D341Med (cell line): ENCODE data around the gene KIF20B.
A peak's percentile ranks its signal among the peaks of the same experiment; 100 is the strongest.
"Not testable (repeated sequence)": the region's sequence is repeated elsewhere in the genome, so short reads cannot be mapped to it uniquely, and the experiment has no call there.

ENCODE experiments used
- DNase-seq: peaks from one replicate; pipeline ENCODE4 v3.0.0; 2012; ENCODE audit warnings: low spot score

Gene KIF20B

GRCh38 chr10:89692416-89692815, 9.0 kb upstream of the KIF20B start:
- DNase-seq, result no peak

- no peak for DNase-seq
Observed at GRCh38 chr10:89693176-89693575, 8.2 kb upstream of the KIF20B start.

GRCh38 chr10:89695307-89695706, 6.1 kb upstream of the KIF20B start:
- DNase-seq, result no peak

GRCh38 chr10:89697946-89698345, 3.4 kb upstream of the KIF20B start:
- DNase-seq, result no peak

- DNase-seq, result no peak
Observed at GRCh38 chr10:89699581-89700064, 1.8 kb upstream of the KIF20B start.

- no peak for DNase-seq
Observed at GRCh38 chr10:89700923-89701241, 508 bp upstream of the KIF20B start.

GRCh38 chr10:89702121-89702480, 711 bp downstream of the KIF20B start:
- DNase-seq, result peak; percentile 14

GRCh38 chr10:89705466-89705865, 4.1 kb downstream of the KIF20B start:
- no peak for DNase-seq

- no peak for DNase-seq
Observed at GRCh38 chr10:89706011-89706410, 4.6 kb downstream of the KIF20B start.

GRCh38 chr10:89707372-89707771, 6.0 kb downstream of the KIF20B start:
- no peak for DNase-seq

- no peak for DNase-seq
Observed at GRCh38 chr10:89710753-89711152, 9.4 kb downstream of the KIF20B start.

GRCh38 chr10:89734616-89735015, 33.2 kb downstream of the KIF20B start:
- DNase-seq, result no peak

GRCh38 chr10:89738551-89739209, 37.3 kb downstream of the KIF20B start:
- DNase-seq, result no peak

GRCh38 chr10:89741126-89741762, 39.9 kb downstream of the KIF20B start:
- DNase-seq, result no peak

- DNase-seq, result no peak
Observed at GRCh38 chr10:89744026-89744425, 42.6 kb downstream of the KIF20B start.

GRCh38 chr10:89745903-89746302, 44.5 kb downstream of the KIF20B start:
- DNase-seq, result no peak

- DNase-seq, result no peak
Observed at GRCh38 chr10:89750441-89750840, 49.1 kb downstream of the KIF20B start.

- no peak for DNase-seq
Observed at GRCh38 chr10:89755374-89755773, 54.0 kb downstream of the KIF20B start.

GRCh38 chr10:89759531-89759930, 58.1 kb downstream of the KIF20B start:
- no peak for DNase-seq

GRCh38 chr10:89763671-89764070, 62.3 kb downstream of the KIF20B start:
- DNase-seq, result not testable (repeated sequence)

GRCh38 chr10:89771684-89772083, 70.3 kb downstream of the KIF20B start:
- DNase-seq, result no peak

GRCh38 chr10:89773081-89773480, 71.7 kb downstream of the KIF20B start:
- DNase-seq, result no peak

GRCh38 chr10:89776665-89777064, 75.3 kb downstream of the KIF20B start:
- no peak for DNase-seq

GRCh38 chr10:89782470-89782869, 81.1 kb downstream of the KIF20B start:
- DNase-seq, result no peak
